Measurements from ENCODE around the gene CASS4. TPM values are rescaled to one million over a fixed set of nuclear protein-coding genes. Genes with fewer than 3 reads are reported as not detected.

Gene CASS4
- total RNA-seq, 3 donors from 2014 or later (not counting 1 experiment from before 2014, with no cell fraction given): 9.3 to 13.8 (median 13.4) TPM

GRCh38 chr20:56423211-56423610 is 11.2 kb downstream of the CASS4 start:
- H3K27me3 Mint-ChIP-seq (ENCODE audit: low read depth in 2 of 2): no peaks in the 10 kb centered on the region
- intact Hi-C loops (cut with micrococcal nuclease): no loop called here
- no peaks in the 10 kb centered on the region for H3K36me3 Mint-ChIP-seq
- Histone ChIP-seq H3K4me3 (ENCODE audit: low read length) (no peak overlapping the region), H3K27ac (ENCODE audit: low read length) (no peak overlapping the region), H3K36me3 (ENCODE audit: control insufficient read depth, insufficient read depth, low read length) (no peaks in the 10 kb centered on the region), H3K4me1 (ENCODE audit: control insufficient read depth, insufficient read depth, low read length) (peaks cover 34% of the 10 kb centered on the region), H3K9me3 (ENCODE audit: control insufficient read depth, insufficient read depth, low read length) (no peaks in the 10 kb centered on the region), H3K27me3 (ENCODE audit: control insufficient read depth, insufficient read depth, low read length) (no peaks in the 10 kb centered on the region)
- H3K27ac Mint-ChIP-seq: no peak overlapping the region
- DNase-seq: no peak
- WGBS (ENCODE audit: insufficient coverage): 90% methylated on average over 1 of the region's 1 CpG
- H3K4me3 Mint-ChIP-seq: no peak overlapping the region
- no peaks in the 10 kb centered on the region for H3K9me3 Mint-ChIP-seq
- H3K4me1 Mint-ChIP-seq: peaks cover 38 to 47% of the 10 kb centered on the region in 2 donors
- TF ChIP-seq CTCF (IDR thresholded peaks at IDR 0.05): no peak
- no peak for ATAC-seq

- H3K27me3 Mint-ChIP-seq (ENCODE audit: low read depth in 2 of 2): no peaks in the 10 kb centered on the region
- H3K4me3 Mint-ChIP-seq: no peak overlapping the region
- no peak overlapping the region for H3K27ac Mint-ChIP-seq
- Histone ChIP-seq H3K4me3 (ENCODE audit: low read length) (no peak overlapping the region), H3K27me3 (ENCODE audit: control insufficient read depth, insufficient read depth, low read length) (no peaks in the 10 kb centered on the region), H3K9me3 (ENCODE audit: control insufficient read depth, insufficient read depth, low read length) (no peaks in the 10 kb centered on the region), H3K36me3 (ENCODE audit: control insufficient read depth, insufficient read depth, low read length) (no peaks in the 10 kb centered on the region), H3K4me1 (ENCODE audit: control insufficient read depth, insufficient read depth, low read length) (peaks cover 31% of the 10 kb centered on the region), H3K27ac (ENCODE audit: low read length) (no peak overlapping the region)
- no peak for ATAC-seq
- no peak for TF ChIP-seq CTCF (IDR thresholded peaks at IDR 0.05)
- WGBS (ENCODE audit: insufficient coverage): 88% methylated on average over 1 of the region's 1 CpG
- H3K36me3 Mint-ChIP-seq: no peaks in the 10 kb centered on the region
- no peak for DNase-seq
- peaks cover 38 to 47% of the 10 kb centered on the region in 2 donors for H3K4me1 Mint-ChIP-seq
- intact Hi-C loops (cut with micrococcal nuclease): no loop called here
- H3K9me3 Mint-ChIP-seq: no peaks in the 10 kb centered on the region
Observed at GRCh38 chr20:56423886-56424285, 11.8 kb downstream of the CASS4 start.

GRCh38 chr20:56424931-56425330 is 12.9 kb downstream of the CASS4 start:
- Histone ChIP-seq H3K27ac (ENCODE audit: low read length) (no peak overlapping the region), H3K4me1 (ENCODE audit: control insufficient read depth, insufficient read depth, low read length) (peaks cover 31% of the 10 kb centered on the region), H3K36me3 (ENCODE audit: control insufficient read depth, insufficient read depth, low read length) (no peaks in the 10 kb centered on the region), H3K9me3 (ENCODE audit: control insufficient read depth, insufficient read depth, low read length) (no peaks in the 10 kb centered on the region), H3K4me3 (ENCODE audit: low read length) (no peak overlapping the region), H3K27me3 (ENCODE audit: control insufficient read depth, insufficient read depth, low read length) (no peaks in the 10 kb centered on the region)
- Mint-ChIP-seq H3K4me1 (peaks cover 43 to 54% of the 10 kb centered on the region in 2 donors), H3K36me3 (no peaks in the 10 kb centered on the region), H3K27me3 (ENCODE audit: low read depth in 2 of 2) (no peaks in the 10 kb centered on the region), H3K9me3 (no peaks in the 10 kb centered on the region), H3K27ac (no peak overlapping the region), H3K4me3 (no peak overlapping the region)
- ATAC-seq (no peak), DNase-seq (no peak)
- TF ChIP-seq CTCF (IDR thresholded peaks at IDR 0.05): no peak
- intact Hi-C loops (cut with micrococcal nuclease): no loop called here
- 100% methylated on average over 1 of the region's 1 CpG for WGBS (ENCODE audit: insufficient coverage)

GRCh38 chr20:56426026-56426425 is 14.0 kb downstream of the CASS4 start:
- H3K27ac Mint-ChIP-seq: no peak overlapping the region
- H3K27me3 Mint-ChIP-seq (ENCODE audit: low read depth in 2 of 2): no peaks in the 10 kb centered on the region

More at GRCh38 chr20:56426026-56426425, 14.0 kb downstream of the CASS4 start:
- Histone ChIP-seq H3K27me3 (ENCODE audit: control insufficient read depth, insufficient read depth, low read length) (no peaks in the 10 kb centered on the region), H3K9me3 (ENCODE audit: control insufficient read depth, insufficient read depth, low read length) (no peaks in the 10 kb centered on the region), H3K36me3 (ENCODE audit: control insufficient read depth, insufficient read depth, low read length) (no peaks in the 10 kb centered on the region), H3K4me3 (ENCODE audit: low read length) (no peak overlapping the region), H3K27ac (ENCODE audit: low read length) (no peak overlapping the region), H3K4me1 (ENCODE audit: control insufficient read depth, insufficient read depth, low read length) (peaks cover 32% of the 10 kb centered on the region)
- 97% methylated on average over 9 of the region's 9 CpGs for WGBS (ENCODE audit: insufficient coverage)
- TF ChIP-seq CTCF (IDR thresholded peaks at IDR 0.05): no peak
- Mint-ChIP-seq H3K9me3 (no peaks in the 10 kb centered on the region), H3K4me1 (peaks cover 52 to 58% of the 10 kb centered on the region in 2 donors), H3K36me3 (no peaks in the 10 kb centered on the region), H3K4me3 (no peak overlapping the region)
- ATAC-seq (no peak), DNase-seq (no peak)
- intact Hi-C loops (cut with micrococcal nuclease): no loop called here

All from natural killer cell (primary cell).